Stimulated activated CD8-positive, alpha-beta memory T cell treated with anti-CD3 and anti-CD28 coated beads, Interleukin-15, amount 100 ng/mL, for 4 hours (primary cell): Measurements from ENCODE around the gene FRYL.

Experiments
- DNase-seq, 2 donors: peaks; one replicate each; pipeline ENCODE4 v3.0.0-alpha.2; 2020; ENCODE audit warnings: low read depth in 2 of 2

The FRYL gene

DNA sequence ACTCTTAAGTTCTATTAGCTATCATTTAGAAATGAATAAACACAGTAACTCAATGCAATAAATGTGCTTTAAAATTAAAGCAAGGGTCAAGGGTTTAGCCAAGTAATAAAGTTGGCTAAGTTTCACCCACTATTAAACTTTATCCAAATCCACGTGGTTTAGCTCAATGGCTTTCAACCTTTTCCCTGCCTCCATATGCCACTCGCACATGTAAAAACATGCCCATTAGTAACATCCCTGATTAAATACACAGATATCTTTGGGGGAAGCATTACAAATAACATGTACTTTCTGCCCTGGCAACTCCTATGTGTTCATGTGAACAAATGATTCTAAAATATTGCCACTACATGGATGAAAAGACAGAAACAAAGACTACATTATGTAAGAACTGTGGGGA is 159.2 kb downstream of the FRYL start:
- DNase-seq: no peak

GRCh38 chr4:48620093-48620492 is 160.0 kb downstream of the FRYL start:
- DNase-seq: no peak

GRCh38 chr4:48604527-48604926 is 175.6 kb downstream of the FRYL start:
- DNase-seq: no peak

DNA sequence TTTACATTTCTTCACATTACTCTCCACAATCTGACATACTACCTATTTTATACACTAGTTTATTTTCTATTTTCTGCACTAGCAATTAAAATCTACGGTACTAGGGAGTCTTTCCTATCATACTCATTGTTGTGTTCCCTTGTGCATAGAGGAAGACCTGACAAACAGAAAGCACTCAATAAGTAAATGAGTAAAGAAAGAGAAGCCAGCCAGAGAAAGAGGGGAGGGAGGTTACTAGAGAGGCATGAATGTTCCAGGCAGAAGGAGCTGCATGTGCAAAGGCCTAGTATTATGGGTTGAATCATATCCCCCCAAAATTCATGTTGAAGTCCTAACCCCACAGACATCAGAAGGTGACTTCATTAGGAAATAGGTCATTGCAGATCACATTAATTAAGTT is 176.0 kb downstream of the FRYL start:
- DNase-seq: no peak

- DNase-seq: no peak
These were observed 176.6 kb downstream of the FRYL start for GRCh38 chr4:48603366-48604003.

DNA sequence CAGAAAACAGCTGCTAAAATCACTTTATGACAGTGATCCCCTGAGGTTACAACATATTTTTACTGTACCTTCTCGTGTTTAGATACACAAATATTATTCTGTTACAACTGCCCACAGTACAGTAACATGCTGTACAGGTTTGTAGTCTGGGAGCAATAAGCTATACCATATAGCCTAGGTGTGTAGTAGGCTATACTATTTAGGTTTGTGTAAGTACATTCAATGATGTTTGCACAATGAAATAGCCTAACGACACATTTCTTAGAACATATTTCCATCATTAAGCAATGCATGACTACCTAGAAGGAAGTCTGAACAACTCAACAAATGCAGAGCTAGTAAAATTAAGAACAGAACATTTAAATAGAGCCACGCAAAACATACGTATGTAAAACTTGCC is 177.3 kb downstream of the FRYL start:
- no peak for DNase-seq

DNA sequence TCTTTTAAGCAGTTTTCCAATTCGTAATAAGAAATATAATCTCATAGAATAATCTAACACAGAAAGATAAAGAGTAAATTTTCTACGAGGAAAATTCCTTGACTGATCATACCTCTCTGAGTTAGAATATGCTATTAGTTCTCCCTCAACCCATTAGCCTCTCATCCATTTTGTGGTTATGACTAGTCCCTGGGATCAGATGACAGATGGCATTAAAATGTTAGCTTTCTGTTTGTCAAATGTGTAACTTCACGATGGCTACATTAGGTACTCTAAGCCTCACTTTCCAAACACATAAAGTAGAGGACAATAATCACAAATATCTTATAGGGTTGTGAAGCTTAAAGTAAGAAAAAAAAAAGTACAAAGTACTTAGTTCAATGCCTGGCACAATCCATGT is 177.9 kb downstream of the FRYL start:
- DNase-seq: no peak

- DNase-seq: no peak
These were observed 183.7 kb downstream of the FRYL start for GRCh38 chr4:48596336-48596735.

DNA sequence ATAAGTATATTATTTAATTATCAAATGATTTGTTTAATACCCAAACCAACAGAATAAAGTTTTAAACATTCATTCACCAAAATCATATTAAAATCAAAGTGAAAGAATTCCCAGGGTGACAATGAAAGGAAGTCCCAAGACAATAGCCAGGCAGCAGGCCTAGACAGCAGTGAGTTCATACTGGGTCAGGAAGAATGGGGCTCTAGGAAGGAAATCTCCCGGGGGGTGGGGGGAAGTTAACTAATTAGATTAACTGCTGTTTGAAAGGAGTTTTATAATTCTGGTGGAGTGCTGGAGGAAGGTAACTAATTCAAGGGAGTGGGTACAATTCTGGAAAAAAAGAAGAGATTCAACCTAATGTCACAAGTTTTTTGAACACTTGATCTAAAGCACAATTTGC is 185.9 kb downstream of the FRYL start:
- DNase-seq: no peak

DNA sequence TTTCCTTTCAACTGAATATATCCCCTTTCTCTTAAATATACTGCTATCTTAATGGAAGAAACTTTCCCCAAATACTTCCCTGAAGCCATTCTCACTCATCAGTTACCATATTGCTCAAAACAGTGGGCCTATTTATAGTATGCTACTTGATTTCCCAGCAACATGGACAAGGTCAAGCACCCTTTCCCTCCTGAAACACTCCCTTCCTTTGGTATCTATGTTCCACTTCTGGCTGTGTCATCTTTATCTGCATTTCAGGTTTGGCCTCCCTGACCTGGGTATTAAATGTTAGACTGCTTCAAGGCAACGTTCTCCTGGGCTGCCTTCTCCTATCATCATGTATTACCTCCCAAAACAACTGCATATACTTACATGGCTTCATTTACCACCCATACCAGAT is 188.7 kb downstream of the FRYL start:
- no peak for DNase-seq

DNA sequence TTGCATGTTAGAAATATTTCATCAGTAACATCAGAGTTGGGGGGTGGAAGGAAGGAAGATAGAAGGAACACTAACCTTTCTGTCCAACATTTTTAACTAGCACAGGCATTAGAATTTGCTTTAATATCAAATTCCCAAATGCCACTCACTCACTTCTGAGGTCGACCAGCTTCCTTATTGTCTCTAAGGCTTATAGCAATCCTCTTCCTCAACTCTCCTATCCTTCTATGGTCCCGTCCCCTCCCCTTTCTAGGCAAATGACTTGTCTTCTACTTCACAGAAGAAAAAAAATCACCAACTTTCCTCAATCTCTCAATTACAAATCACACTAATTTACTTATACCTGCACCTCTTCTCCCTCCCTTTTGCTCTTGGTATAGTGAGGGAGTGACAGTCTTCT is 189.2 kb downstream of the FRYL start:
- no peak for DNase-seq

GRCh38 chr4:48589098-48589445 is 191.0 kb downstream of the FRYL start:
- no peak for DNase-seq

DNA sequence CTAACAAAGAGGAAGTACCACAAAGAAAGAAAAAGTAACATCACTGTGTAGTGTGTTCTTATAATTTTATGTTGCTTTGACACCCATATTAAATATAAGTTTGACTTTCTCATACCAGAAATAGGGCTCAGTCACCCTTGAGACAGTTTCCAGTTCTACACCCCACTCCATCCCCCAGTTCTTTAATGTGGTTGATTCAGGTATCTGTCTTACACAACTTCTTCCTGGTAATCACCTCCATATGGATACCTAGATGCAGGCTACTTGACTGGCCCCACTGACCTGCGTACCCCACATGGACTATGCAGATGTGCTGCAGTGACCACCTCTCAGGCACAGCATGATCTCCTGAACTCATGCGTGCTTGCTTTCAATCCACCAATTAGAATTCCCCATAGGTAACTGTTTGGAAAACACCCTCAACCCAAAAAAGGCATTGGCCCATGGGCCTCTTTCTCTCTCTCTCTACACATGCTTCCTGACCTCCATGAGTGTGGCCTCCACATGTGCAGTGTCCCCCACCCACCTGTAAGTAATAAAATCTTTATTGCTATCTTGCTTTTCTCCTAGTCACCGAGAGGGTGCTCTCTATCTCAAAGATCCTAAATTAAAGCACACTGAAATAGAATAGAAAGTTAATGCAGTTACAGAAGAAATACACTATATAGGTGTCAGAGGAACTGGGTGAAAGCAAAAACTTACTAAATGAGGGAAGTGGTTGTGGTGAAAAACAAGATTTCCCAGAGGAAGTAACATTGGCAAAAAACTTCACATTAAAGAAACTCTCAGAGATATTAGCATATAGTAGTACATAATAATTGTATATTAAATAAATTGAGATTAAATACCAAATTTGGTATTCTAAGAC is 191.6 kb downstream of the FRYL start:
- no peak for DNase-seq

- DNase-seq: no peak
These were observed 194.7 kb downstream of the FRYL start for GRCh38 chr4:48585401-48585800.

DNA sequence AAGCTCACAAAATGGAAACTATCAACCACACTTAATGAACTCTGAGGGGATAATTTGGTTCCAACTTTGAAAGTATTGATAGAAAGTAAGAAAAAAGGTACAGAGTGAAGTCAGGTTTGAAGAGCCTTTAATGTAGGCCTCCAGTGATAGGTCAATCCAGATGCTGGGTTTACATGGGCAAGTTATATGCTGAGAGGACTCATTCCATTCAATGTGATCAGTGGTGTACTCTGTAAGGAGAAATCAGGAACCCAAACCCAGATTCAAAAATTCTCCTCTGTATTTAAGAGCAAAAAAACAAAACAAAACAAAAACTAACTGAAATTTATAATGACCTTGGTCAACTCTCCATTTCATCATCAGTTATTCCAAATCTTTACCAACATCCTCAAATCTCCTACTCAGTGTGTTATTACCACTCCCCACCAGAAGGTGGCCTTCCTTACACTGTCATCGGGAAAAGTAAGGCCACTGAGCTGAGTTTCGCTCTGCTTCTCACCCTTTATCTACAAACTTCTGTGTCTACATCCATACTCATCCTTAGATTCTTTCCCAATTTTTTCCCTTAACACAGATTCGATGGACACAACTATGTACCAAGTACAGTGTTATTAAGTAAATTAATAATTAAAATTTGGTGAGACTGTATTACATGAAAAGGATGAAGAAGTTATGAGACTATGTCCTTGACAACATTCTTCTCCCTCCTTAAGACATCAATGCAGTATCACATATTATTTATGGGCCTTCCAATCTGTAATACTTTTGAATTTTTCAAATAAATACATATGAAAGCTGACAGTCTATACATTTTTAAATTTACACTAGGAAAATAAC is 201.7 kb downstream of the FRYL start:
- DNase-seq: peak in 1 of 2 donors; percentile 18

DNA sequence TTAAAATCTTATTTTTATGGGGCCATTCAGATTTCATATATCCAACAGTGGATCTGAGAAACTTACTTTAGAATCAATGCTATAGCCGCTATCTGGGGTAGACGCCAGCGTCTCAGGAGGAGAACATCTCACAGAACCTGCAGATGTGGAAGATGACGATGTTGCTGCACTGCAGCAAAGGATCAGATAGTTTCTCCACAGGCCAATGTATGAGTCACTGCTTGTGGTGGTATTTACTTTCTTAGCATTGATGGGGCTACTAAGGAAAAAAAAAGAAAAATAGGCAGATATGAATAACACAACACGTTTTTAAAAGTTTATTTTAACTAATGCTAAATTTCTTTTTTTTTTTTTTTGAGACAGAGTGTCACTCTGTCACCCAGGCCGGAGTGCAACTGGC is 204.1 kb downstream of the FRYL start:
- DNase-seq: no peak

- DNase-seq: no peak
These were observed 208.6 kb downstream of the FRYL start for GRCh38 chr4:48571471-48571870.

DNA sequence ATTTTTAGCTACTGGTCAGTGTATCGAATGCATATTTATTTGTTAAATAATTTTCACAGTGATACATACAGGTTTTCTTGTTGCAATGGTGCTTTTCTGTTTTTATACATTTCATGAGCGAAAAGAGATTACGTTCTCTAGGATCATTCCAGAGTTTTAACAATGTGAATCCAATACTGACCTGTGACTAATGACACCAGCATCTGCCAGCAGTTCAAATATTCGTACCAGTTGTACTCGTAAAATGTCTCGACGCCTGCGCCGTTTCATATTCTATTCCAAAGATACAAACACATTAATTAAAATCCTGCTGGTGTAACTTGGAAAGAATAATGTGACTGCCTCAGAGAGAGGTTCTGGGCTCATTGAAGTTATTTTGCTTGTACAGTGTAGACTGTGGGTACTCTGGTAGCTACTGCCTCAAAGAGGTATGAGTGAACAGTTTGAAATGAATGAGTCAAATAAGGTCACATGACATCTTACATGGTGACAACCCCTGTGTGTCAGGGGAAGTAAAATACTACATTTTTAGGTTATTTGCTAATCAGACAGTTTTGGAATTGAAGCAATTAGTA is 209.3 kb downstream of the FRYL start:
- no peak for DNase-seq

DNA sequence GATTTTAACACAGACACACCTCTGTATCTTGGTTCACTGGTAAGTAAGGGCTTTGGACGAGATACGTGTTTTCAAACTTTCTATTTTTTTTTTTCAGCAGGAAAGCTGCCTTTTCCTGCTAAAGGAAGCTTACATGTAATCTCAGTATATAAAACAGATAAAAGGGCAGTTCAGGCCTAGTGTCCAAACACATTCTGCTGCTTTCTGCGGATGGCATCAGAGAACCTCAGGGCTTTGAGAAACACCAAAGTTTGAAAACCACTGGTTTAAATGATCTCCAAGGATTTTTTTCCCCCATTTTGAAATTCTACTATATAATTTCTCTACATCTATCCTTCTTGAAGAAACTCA is 214.1 kb downstream of the FRYL start:
- no peak for DNase-seq

DNA sequence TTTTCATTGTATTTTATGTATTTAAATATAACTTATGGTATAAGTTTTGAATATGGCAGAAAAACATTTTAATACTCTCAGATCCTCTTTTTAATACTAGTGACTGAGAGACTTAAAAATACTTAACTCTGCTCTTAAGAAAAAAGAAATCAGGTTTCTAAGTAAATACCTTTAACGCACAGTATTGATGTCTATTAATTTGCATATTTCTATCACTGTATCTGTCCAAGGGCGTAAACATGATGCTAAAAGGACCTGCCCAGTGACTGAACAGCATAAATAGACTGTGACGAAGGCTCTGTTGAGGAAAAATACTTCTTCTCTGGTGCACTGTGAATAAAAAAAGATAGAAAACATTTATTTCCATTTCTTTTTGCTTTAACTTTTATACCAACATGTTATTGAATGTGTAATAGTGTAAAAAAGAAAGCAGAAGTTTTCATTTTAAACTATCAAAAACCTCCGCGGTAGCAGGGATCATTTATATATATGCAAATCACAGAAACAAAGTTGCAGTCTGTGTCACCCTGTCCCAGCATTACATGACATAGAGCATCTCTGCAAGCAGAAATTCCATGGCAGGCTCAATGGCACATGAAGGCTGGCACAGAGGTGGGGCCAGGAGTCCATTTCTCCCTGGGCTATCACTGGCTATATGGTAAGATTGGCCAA is 214.6 kb downstream of the FRYL start:
- DNase-seq: no peak

- DNase-seq: no peak
These were observed 215.9 kb downstream of the FRYL start for GRCh38 chr4:48564151-48564550.

GRCh38 chr4:48558819-48559218 is 221.3 kb downstream of the FRYL start:
- no peak for DNase-seq
